AG09319 (cell line): ENCODE measurements around the gene PCDHA8.
"Not testable (repeated sequence)": the region's sequence is repeated elsewhere in the genome, so short reads cannot be mapped to it uniquely, and the experiment has no call there.

Source experiments
- DNase-seq: peaks from one replicate; pipeline ENCODE4 v3.0.0-alpha.2; 2010; ENCODE audit warnings: low read depth; ENCODE audit errors: extremely low read depth
- CTCF ChIP-seq: IDR thresholded peaks from 2 replicates; pipeline ENCODE4 v1.5.1; 2011; ENCODE audit warnings: low read depth, mild to moderate bottlenecking, inconsistent platforms, low read length, moderate library complexity

PCDHA8 gene

GRCh38 chr5:140862441-140863295 lies 21.7 kb downstream of the PCDHA8 start:
- no peak for DNase-seq
- TF ChIP-seq CTCF = no peak

DNA sequence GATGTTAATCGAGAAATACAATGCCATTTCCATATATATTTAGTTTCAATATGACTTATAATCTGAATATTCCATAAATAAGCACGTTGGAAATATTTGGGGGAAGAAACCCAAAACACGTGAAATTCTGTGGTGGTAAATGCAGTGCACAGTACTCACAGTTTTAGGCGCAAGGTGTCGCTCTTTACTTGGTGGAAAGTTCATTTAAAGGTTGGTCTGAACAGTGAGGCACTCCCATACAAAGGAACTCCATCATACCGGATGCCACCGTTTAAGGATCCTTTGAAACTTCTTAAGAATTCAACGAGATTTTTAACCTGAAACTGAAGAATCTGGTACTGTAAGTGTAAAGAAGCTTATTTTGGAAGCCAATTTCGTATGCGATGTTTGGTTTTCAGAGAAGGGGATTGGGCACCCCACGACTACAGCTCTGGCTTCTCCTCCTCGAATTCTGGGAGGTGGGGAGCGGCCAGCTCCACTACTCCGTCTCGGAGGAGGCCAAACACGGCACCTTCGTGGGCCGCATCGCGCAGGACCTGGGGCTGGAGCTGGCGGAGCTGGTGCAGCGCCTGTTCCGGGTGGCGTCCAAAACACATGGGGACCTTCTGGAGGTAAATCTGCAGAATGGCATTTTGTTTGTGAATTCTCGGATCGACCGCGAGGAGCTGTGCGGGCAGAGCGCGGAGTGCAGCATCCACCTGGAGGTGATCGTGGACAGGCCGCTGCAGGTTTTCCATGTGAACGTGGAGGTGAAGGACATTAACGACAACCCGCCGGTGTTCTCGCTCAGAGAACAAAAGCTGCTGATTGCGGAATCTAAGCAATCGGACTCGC lies 28.0 kb downstream of the PCDHA8 start, which contains the start of gene PCDHA11:
Gene PCDHA11 (plus strand): TSS at position 237 of the 834 bp plus-strand sequence. CDS start 147 bp downstream, at position 384.
- no peak for DNase-seq
- TF ChIP-seq CTCF = no peak

DNA sequence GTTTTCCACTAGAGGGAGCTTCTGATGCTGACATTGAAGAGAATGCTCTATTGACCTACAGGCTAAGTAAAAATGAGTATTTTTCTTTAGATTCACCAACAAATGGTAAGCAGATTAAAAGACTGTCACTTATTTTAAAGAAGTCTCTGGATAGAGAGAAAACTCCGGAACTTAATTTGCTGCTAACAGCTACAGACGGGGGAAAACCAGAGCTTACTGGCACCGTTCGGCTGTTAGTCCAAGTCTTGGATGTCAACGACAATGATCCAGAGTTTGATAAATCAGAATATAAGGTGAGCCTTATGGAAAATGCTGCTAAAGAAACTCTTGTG lies 28.5 kb downstream of the PCDHA8 start:
- no peak for DNase-seq
- TF ChIP-seq CTCF = no peak

GRCh38 chr5:140870221-140871201 lies 29.5 kb downstream of the PCDHA8 start:
- TF ChIP-seq CTCF = no peak
- no peak for DNase-seq

- no peak for DNase-seq
Observed at GRCh38 chr5:140875085-140876065, 34.4 kb downstream of the PCDHA8 start, which contains the start of gene PCDHA12. TSS of gene PCDHA12 (plus strand) at chr5:140875308. CDS start at chr5:140875473, 165 bp downstream.

GRCh38 chr5:140876541-140877261 lies 35.7 kb downstream of the PCDHA8 start:
- DNase-seq = not testable (repeated sequence)

More at GRCh38 chr5:140875085-140876065, 34.4 kb downstream of the PCDHA8 start, which contains the start of gene PCDHA12:
- no peak for TF ChIP-seq CTCF
